DOHH2 (cell line): ENCODE results near the gene ANKRD28.

Experiments
- EZH2phosphoT487 ChIP-seq: fragments of 200-600 bp; sonication (generic); IDR thresholded peaks from 2 replicates; pipeline ENCODE4 v1.6.1; 2017; ENCODE audit warnings: borderline replicate concordance, mild to moderate bottlenecking, antibody characterized with exemption, low read length, moderate library complexity, mixed read lengths
- TF ChIP-seq, protein P1 (sequence below): fragments of 200-600 bp; sonication (generic); IDR thresholded peaks from one replicate; pipeline ENCODE4 v1.5.1; 2014; ENCODE audit warnings: antibody characterized with exemption, mild to moderate bottlenecking, low read depth, low read length; ENCODE audit not compliant: poor library complexity, severe bottlenecking

DNA sequence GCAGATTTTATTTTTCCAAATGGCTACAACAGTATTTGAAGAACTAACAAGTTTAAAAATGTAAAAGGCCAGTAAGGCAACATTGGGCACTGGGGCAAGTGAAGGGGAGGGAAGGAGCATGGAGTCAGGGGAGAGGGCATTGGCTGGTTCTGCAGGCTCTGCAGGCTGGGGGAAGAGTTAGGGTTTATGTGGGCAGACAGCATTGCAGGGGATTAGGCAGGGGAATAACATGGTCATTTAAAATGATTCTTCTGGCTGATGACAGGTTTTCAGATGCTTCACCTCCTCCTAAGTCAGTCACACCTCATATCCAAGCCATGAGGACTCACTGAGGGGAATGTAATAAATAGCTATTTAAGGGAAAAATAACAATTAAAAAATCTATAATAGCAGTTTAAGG lies 143.7 kb downstream of the ANKRD28 start:
- TF ChIP-seq, protein P1, sequence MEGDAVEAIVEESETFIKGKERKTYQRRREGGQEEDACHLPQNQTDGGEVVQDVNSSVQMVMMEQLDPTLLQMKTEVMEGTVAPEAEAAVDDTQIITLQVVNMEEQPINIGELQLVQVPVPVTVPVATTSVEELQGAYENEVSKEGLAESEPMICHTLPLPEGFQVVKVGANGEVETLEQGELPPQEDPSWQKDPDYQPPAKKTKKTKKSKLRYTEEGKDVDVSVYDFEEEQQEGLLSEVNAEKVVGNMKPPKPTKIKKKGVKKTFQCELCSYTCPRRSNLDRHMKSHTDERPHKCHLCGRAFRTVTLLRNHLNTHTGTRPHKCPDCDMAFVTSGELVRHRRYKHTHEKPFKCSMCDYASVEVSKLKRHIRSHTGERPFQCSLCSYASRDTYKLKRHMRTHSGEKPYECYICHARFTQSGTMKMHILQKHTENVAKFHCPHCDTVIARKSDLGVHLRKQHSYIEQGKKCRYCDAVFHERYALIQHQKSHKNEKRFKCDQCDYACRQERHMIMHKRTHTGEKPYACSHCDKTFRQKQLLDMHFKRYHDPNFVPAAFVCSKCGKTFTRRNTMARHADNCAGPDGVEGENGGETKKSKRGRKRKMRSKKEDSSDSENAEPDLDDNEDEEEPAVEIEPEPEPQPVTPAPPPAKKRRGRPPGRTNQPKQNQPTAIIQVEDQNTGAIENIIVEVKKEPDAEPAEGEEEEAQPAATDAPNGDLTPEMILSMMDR: no peak
- TF ChIP-seq EZH2phosphoT487: no peak
